BJ (cell line): ENCODE data around the gene SLC29A4. TPM values are rescaled to one million over a fixed set of nuclear protein-coding genes. Genes with fewer than 3 reads are reported as not detected.

Experiments used
- CTCF ChIA-PET: fragments of 350-600 bp; formaldehyde crosslinking; extraction: SDS; loops from one replicate; lab custom pipeline; 2021; ENCODE audit warnings: antibody characterized with exemption, inconsistent platforms; lab: Yijun Ruan, JAX
- POLR2A ChIA-PET: fragments of 300-600 bp; sonication (Branson Sonifier 250); formaldehyde crosslinking; extraction: SDS; loops from one replicate; lab custom pipeline; 2021; ENCODE audit warnings: antibody characterized with exemption; lab: Charles Lee
- DNase-seq: peaks from one replicate; pipeline ENCODE4 v3.0.0-alpha.2; 2011; ENCODE audit warnings: low read depth
- H3K27me3 ChIP-seq: 2 replicates; pipeline ENCODE4 v1.6.0; 2011; ENCODE audit warnings: low read length; ENCODE audit not compliant: control insufficient read depth, insufficient read depth
- H3K36me3 ChIP-seq: 2 replicates; pipeline ENCODE4 v1.5.1; 2011; ENCODE audit warnings: low read length; ENCODE audit not compliant: control insufficient read depth, insufficient read depth
- H3K4me3 ChIP-seq: 2 replicates; pipeline ENCODE4 v1.5.1; 2011; ENCODE audit warnings: low read depth, mild to moderate bottlenecking, control low read depth, low read length
- CTCF ChIP-seq: IDR thresholded peaks from 2 replicates; pipeline ENCODE4 v1.5.1; 2011; ENCODE audit warnings: low read depth, mild to moderate bottlenecking, control low read depth, inconsistent platforms, low read length, moderate library complexity; ENCODE audit not compliant: insufficient read depth
- polyA plus RNA-seq: library from polyadenylated mRNA; depleted of rRNA; stranded (reverse); fragments of >200 nt; gene quantifications from 2 replicates; pipeline ENCODE4 v1.2.3, GENCODE V29; 2011

Gene SLC29A4
- polyA plus RNA-seq, 1 experiment = 3.4 TPM

- Histone ChIP-seq H3K27me3 (no peaks in the 10 kb centered on the region), H3K36me3 (peaks cover 35% of the 10 kb centered on the region), H3K4me3 (no peak overlapping the region)
- CTCF ChIA-PET = interaction anchor here (0.6 kb wide), 2 partner anchors 14 to 105 kb away, joined by 3 read pairs; no protein-coding TSS in a partner anchor
- DNase-seq = no peak
- POLR2A ChIA-PET = no interaction called here
- TF ChIP-seq CTCF = no peak
Observed at GRCh38 chr7:5333121-5334045, 50.6 kb downstream of the SLC29A4 start.

DNA sequence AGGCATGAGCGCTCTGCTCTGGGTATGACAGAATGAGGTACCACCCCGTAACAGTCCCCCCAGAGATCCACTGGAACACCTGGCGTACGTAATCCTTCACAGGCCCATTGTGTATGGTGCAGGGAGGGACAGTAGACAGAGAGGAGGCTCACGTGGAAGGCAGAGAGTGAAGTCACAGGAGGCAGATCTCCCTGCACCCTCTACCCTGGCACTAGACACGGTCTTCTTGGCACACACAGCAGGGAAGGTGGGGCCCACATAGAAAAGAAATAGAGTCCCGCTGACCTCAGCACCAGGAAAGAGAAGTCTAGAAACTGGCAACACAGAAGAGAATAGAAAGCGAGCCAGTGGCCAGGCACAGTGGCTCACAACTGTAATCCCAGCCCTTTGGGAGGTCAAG, 51.9 kb downstream of the SLC29A4 start:
- DNase-seq = no peak
- CTCF ChIA-PET = no interaction called here
- Histone ChIP-seq H3K36me3 (peaks cover 36% of the 10 kb centered on the region), H3K27me3 (no peaks in the 10 kb centered on the region), H3K4me3 (no peak overlapping the region)
- no peak for TF ChIP-seq CTCF
- POLR2A ChIA-PET = no interaction called here

- Histone ChIP-seq H3K4me3 (no peak overlapping the region), H3K27me3 (no peaks in the 10 kb centered on the region), H3K36me3 (peaks cover 35% of the 10 kb centered on the region)
- ChIA-PET CTCF (no interaction called here), POLR2A (no interaction called here)
- DNase-seq = no peak
- TF ChIP-seq CTCF = no peak
Observed at GRCh38 chr7:5337047-5337446, 54.3 kb downstream of the SLC29A4 start.

- H3K27me3 ChIP-seq = no peaks in the 10 kb centered on the region
- TF ChIP-seq CTCF = no peak
- ChIA-PET CTCF (no interaction called here), POLR2A (no interaction called here)
- H3K4me3 ChIP-seq = no peak overlapping the region
- peaks cover 30% of the 10 kb centered on the region for H3K36me3 ChIP-seq
- no peak for DNase-seq
Observed at GRCh38 chr7:5339955-5340354, 57.2 kb downstream of the SLC29A4 start.

GRCh38 chr7:5342631-5343030, 59.9 kb downstream of the SLC29A4 start:
- Histone ChIP-seq H3K4me3 (no peak overlapping the region), H3K36me3 (peaks cover 42% of the 10 kb centered on the region), H3K27me3 (no peaks in the 10 kb centered on the region)
- no peak for TF ChIP-seq CTCF
- ChIA-PET CTCF (no interaction called here), POLR2A (no interaction called here)
- DNase-seq = no peak
